Inflammatory macrophage treated with lipopolysaccharide for 1 hour (primary cell): ENCODE results near the gene PADI2.

Experiments
- DNase-seq, 2 donors: peaks; one replicate each; pipeline ENCODE4 v3.0.0-alpha.2; 2020 to 2022

Gene PADI2

DNA sequence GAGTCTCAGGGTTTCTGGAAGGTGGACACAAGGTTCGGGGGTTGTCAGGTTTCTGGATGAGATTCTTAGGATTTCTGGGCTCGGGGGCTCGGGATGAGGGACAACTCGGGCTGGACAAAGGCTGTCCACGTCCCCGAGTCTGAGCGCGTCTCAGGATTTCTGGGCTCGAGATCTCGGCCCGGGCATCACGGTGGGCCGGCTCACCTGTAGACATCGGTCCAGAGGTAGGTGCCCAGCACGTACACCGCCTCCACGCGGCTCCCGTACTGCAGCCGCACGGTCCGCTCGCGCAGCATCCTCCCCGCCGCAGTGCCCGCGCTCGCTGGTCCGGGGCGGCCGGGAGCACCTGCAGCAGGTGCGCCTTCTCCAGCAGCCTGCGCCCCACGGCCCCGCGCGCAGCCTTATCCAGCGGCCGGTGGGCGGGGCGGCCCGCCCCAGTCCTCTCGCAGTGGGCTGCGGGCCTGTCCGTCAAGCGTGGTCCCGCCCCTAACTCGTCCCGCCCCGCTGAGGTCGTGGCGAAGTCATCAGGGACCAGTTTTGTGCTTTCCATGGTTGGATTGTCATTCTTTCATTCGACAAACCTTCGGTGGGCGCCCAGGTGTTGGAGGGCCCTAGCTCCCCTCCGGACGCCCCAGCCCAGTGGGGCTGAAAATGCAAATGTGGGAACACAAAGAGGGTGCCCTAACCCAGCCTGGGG is at the start of gene PADI2:
PADI2 (minus strand) TSS at position 376 of the 697 bp plus-strand sequence; CDS start at position 296, 80 bp downstream.
- DNase-seq = peak; percentile 64 to 85

DNA sequence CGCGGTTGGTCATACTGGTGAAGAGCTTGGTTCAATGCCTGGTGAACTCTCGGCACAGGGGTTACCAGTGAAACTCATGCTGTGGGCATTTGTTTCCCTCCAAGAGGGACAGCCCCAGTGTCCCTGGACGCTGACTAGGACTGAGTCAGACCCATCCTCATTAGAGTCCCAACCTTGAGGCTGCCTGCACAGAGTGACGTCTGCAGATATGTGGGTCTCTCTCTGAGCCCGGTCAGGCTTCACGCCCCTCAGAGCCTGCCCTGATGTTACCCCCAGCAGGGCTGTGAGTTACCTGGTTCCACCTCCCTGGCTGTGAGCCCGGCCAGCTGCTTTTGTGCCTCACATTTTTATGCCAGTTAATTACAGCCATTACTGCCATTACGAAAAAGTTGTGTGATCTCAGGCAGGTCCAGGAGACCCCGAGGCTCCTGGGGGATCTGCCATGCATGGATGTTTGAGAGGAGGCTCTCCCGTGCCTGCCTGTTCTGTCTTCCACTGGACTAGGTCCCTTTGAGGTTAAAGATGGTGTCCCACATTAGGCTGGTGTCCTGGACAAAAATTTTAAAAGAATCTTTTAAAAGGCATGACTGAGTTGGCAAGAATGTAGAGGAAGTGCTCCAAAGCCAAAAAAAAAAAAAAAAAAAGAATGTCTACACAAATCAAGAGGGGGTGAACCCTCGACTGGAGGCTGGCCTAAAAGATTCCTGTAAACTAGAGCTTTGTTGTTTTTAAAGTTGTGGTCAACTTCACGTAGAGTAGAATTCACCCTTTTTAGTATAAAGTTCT is 49.0 kb upstream of the PADI2 start:
- no peak for DNase-seq

DNA sequence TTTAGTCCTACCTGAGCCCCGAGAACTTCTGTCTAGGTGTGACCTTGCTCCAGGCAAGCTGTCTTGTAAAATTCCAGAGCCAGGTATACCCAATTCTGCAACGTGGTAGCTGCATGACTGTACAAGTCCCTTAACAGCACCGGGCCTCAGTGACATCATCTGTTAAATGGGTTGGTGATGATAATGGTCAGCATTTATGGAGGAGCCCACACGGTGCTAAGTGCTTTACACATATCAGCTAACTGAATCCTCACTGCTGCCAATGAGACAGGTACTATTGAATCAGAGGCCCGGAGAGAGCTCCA is 48.5 kb upstream of the PADI2 start:
- DNase-seq = no peak

- DNase-seq = no peak
These were observed 48.0 kb upstream of the PADI2 start for GRCh38 chr1:17167041-17167785.

GRCh38 chr1:17165823-17166222 is 46.6 kb upstream of the PADI2 start:
- DNase-seq = no peak

GRCh38 chr1:17163789-17164666 is 44.8 kb upstream of the PADI2 start:
- no peak for DNase-seq

DNA sequence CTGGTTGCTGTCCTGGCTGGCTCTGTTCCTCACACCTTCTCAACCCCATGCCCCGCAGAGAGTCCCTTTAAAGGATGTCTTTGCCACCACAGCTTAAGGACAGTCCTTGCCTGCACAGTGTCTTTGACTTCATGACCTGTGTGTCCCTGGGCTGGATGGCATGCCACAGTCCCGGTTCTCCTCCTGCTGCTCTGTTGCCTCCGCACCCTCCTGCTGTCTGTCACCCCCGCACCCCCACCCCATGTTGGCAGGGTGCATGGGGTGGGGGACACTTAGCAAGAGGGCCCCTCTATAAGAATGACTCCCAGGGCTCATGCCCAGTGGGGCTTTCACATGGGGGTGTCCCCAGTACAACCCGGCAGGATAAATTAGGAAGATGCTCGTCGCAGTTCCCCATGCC is 44.1 kb upstream of the PADI2 start:
- no peak for DNase-seq

DNA sequence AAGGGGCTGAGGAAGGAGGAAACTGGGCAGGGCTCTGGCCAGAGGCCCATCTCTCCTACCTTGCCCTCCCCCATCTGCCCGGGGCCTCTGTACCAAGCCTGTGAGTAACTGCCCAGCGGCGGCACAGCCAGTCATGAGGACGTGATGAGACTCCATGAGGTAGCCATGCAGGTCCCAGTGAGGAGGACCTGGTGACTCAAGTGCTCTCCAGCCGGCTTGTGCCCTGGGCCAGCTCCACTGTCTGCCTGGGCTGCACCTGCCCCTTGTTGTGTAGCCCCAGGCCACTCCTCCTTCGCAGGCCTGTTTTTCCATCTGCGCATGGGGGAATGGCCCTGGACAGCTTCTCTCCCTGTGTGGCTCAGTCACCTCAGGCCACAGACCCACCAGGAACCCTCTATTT is 43.7 kb upstream of the PADI2 start:
- no peak for DNase-seq

GRCh38 chr1:17161926-17162800 is 42.9 kb upstream of the PADI2 start:
- DNase-seq = no peak

DNA sequence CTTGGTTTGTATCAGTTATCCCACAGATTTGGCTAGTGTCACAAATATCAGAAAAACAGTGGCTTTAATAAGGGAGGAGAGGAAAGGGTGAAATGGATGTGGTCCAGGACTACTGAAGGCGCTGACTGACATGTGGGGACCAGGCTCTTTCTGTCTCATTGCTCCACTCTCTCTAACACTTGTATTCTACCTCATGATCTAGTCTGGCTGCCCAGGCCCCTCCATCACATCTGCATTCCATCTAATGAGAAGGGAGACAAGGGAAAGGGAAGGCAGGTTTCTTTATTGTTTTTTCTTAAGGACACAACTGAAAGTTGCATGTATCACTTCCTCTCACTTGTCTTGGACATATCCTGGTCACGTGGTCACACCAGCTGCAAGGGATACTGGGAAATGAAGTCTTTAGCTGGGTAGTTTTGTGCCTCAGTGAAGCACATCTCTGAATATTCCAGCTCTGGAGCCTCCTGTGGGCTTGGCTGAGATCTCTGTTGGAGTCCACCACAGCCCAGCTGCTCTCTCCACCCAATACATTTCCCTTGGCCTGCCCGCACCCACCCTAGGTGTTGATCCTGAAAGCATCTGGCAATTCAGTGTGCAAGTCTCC is 42.0 kb upstream of the PADI2 start:
- DNase-seq = peak; percentile 41 to 42

GRCh38 chr1:17158961-17159360 is 39.7 kb upstream of the PADI2 start:
- DNase-seq = no peak

GRCh38 chr1:17156108-17156507 is 36.9 kb upstream of the PADI2 start:
- DNase-seq = no peak

DNA sequence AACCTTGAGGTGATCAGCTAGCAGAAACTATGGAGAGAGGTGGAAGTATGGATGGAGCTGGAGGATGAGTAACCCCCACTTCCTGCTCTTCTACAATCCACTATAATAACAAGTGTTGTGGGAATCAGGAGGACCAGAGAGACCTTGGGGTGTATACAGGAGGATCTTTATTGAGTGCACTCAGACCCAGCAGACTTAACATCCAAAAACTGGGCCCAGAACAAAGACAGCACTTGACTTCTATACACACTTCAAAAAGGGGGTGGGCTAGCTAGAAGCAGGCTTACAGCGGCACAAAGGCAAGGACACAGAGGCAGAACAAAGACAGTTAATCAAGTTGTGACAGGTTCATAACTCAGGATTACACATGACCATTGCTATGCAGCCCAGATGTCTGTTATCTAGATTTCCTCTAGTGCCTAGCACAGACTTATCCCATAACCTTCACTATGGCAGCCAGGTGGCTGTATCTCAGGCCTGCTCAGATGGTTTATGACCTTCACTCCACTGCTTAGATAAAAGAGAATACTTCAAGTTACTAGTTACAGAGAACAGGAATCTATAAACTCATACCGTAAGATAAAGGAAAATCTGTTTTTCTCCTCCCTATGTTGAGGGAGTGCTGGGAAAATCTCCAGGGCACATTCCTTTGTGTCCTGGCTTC is 36.1 kb upstream of the PADI2 start:
- no peak for DNase-seq

GRCh38 chr1:17149771-17150170 is 30.5 kb upstream of the PADI2 start:
- no peak for DNase-seq

GRCh38 chr1:17148950-17149608 is 29.8 kb upstream of the PADI2 start:
- no peak for DNase-seq

DNA sequence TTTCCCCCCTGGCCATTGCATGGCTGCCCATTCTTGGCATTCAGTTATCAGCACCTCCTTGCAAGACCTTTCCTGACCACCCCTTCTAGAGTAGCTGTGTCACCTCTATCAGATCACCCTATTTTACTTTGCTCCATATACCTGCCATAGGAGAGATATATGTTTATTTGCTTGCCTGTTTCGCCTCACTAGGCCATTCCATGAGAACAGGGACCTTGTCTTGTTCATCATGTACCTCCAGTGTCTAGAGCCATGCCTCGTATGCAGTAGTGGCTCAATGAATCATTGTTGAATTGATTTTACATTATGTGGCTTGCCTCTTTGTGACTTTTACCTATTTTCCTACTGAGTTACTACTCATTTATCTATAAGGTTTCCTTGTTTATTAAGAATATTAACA is 26.4 kb upstream of the PADI2 start:
- no peak for DNase-seq

DNA sequence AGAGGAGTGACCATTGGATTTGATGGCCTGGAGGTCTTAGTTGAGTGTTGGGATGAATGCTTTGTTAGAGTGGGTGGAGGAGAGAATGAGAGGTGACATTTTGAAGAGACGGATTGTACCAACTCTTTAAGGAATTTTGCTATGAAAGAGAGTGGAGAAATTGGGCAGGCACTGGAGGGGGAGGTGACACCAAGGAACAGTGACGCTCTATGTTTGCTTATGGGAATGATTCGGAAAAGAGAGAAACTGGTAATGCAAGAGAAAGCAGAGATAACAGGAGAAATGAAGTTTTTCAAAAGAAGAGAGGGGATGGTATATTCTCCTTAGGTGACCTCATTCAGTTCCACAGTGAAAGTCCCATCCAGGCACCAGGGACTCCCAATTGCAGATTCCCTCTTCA is 24.5 kb upstream of the PADI2 start:
- DNase-seq = no peak

DNA sequence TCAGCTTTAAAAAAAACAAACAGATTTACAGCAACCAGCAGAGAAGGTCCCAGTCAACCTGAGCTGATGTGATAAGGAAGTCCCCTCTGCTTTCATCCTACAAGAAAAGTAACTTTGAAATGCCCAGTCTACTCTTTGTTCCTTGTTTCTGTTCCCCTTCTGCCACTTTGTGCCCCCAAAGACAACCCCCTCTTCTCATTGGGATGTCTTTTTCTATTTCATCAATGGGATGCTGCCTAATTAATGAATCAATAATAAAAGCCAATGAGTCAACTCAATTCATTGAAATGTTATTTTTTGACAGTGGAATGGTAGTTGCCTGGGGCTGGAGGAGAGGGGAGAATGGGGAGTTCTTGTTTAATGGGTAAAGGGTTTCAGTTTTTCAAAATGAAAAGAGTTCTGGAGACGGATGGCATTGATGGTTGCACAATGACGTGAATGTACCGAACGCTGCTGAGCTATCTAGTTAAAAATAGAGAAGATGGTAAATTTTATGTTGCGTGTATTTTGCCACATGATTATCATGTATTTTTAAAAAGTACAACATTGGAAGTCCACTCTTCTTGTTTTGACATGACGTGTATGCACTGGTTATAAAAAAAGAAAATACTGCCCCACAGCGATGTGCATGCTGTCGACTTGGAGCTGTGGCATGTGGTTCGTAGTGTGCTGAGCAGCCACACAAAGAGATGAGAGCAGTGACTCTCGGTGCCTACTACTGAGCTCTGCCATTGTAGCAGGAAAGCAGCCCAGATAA is 22.4 kb upstream of the PADI2 start:
- DNase-seq = peak; percentile 69 to 93

DNA sequence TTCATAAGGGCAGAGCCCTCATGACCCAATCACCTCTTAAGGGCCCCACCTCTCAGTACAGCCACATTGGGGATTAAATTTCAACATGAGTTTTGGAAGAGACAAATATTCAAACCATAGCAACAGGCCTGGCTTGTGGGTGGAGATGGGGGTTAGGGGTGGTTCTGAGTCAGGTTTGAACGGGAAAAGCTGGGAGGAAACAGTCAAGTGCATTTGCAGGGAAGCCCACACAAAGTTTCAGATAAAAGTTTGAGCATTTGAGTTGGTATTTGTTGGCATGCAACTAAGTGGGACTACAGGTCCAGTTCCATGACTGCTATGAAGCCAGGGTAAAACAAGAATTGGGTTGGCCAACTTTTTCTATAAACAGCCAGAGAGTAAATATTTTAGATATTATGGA is 21.0 kb upstream of the PADI2 start:
- peak; percentile 9 to 47 for DNase-seq

- DNase-seq = no peak
These were observed 20.4 kb upstream of the PADI2 start for GRCh38 chr1:17139637-17140036.
